ENCODE results near the gene GAL.

DNA sequence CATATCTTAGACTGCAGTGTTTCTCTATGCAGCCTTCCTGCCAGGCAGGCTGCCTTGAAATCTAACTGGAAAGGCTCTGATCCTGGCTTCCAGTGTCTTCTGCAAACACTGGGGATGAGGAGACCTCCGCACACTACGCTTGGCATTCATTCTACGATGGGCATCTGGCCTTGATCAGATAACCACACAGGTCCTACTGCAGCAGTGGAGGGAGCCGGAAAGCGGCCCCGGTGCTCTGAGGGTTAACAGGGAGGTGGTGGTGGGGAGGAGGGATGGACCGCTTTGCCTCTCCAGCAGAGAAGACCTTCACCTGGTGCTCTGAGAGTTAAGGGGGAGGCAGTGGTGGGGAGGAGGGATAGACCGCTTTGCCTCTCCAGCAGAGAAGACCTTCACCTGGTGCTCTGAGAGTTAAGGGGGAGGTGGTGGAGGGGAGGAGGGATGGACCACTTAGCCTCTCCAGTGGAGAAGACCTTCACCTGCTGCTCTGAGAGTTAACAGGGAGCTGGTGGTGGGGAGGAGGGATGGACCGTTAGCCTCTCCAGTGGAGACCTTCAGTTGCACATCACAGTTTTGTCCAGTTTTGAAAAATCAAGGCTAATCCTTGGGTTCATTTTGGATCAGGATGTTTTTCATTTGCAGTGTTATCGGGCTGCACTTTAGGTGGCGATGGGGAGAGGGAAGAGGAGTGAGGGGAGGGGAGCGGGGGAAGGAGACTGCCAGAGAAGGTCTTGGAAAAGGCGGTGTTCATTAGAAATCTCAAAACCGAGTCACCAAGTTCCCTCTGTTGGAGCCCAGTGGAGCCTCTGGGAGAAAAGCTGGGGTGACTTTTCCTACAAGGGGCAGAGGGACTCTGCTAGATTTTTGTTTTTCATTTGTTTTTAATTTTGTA is 5.6 kb downstream of the GAL start:
- TF ChIP-seq, protein P1, sequence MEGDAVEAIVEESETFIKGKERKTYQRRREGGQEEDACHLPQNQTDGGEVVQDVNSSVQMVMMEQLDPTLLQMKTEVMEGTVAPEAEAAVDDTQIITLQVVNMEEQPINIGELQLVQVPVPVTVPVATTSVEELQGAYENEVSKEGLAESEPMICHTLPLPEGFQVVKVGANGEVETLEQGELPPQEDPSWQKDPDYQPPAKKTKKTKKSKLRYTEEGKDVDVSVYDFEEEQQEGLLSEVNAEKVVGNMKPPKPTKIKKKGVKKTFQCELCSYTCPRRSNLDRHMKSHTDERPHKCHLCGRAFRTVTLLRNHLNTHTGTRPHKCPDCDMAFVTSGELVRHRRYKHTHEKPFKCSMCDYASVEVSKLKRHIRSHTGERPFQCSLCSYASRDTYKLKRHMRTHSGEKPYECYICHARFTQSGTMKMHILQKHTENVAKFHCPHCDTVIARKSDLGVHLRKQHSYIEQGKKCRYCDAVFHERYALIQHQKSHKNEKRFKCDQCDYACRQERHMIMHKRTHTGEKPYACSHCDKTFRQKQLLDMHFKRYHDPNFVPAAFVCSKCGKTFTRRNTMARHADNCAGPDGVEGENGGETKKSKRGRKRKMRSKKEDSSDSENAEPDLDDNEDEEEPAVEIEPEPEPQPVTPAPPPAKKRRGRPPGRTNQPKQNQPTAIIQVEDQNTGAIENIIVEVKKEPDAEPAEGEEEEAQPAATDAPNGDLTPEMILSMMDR (IDR thresholded peaks at IDR 0.05; ENCODE audit: low read depth, low read length, poor library complexity, severe bottlenecking) = no peak
- no peak for TF ChIP-seq EZH2phosphoT487 (IDR thresholded peaks at IDR 0.05; ENCODE audit: borderline replicate concordance, low read length)
